Upper lobe of left lung (tissue), 6 donors: Measurements from ENCODE around the gene GKN1. TPM values are rescaled to one million over a fixed set of nuclear protein-coding genes. Genes with fewer than 3 reads are reported as not detected.
A peak's percentile ranks its signal among the peaks of the same experiment; 100 is the strongest.

Experiments used
- ATAC-seq, 2 donors: fragments of 200-7000 bp; cut with Tn5 transposase; one replicate each; pipeline ENCODE4 v1.9.1; 2022; ENCODE audit warnings: mild to moderate bottlenecking in 2 of 2, moderate library complexity in 2 of 2; ENCODE audit not compliant: low FRiP score in 2 of 2
- DNase-seq, 2 donors: peaks; one replicate each; pipeline ENCODE4 v3.0.0-alpha.2; 2019 to 2020
- H3K27ac ChIP-seq, 4 donors: fragments of 200-600 bp; sonication (generic); one replicate each; pipeline ENCODE4 v1.5.1; 2016 to 2019
- H3K27me3 ChIP-seq, 4 donors: fragments of 200-600 bp; sonication (generic); one replicate each; pipeline ENCODE4 v1.5.1; 2017 to 2019
- H3K36me3 ChIP-seq, 4 donors: fragments of 200-600 bp; sonication (generic); one replicate each; pipeline ENCODE4 v1.5.1; 2016 to 2019
- H3K4me1 ChIP-seq, 4 donors: fragments of 200-600 bp; sonication (generic); one replicate each; pipeline ENCODE4 v1.5.1; 2018 to 2019
- H3K4me3 ChIP-seq, 4 donors: fragments of 200-600 bp; sonication (generic); one replicate each; pipeline ENCODE4 v1.5.1; 2017 to 2019; ENCODE audit warnings: mild to moderate bottlenecking in 2 of 4, moderate library complexity in 1 of 4
- H3K9me3 ChIP-seq, 4 donors: fragments of 200-600 bp; sonication (generic); one replicate each; pipeline ENCODE4 v1.5.1; 2018 to 2019
- EP300 ChIP-seq, 4 donors: sonication (generic); formaldehyde crosslinking; IDR thresholded peaks; one replicate each; pipeline ENCODE4 v1.5.1; 2017; ENCODE audit warnings: antibody characterized with exemption in 4 of 4, control low read depth in 2 of 4
- POLR2A ChIP-seq, 4 donors: fragments of 450-650 bp; IDR thresholded peaks; one replicate each; pipeline ENCODE4 v1.5.1; 2016 to 2017; ENCODE audit warnings: antibody characterized with exemption in 4 of 4, mild to moderate bottlenecking in 2 of 4
- POLR2AphosphoS5 ChIP-seq, 2 donors: sonication (generic); formaldehyde crosslinking; IDR thresholded peaks; one replicate each; pipeline ENCODE4 v1.5.1; 2017; ENCODE audit warnings: antibody characterized with exemption in 2 of 2
- WGBS, 2 donors: methylation state at CpG; one replicate each; pipeline ENCODE4 v1.1.5; 2017 to 2018; 5-methylcytosine and 5-hydroxymethylcytosine counted together
- total RNA-seq, 6 donors: library from RNA; depleted of rRNA in 4 of 6; stranded (reverse); fragments of >200 nt in 4 of 6; gene quantifications; one replicate each; pipeline versions ENCODE4 v1.1.0 to v1.2.1, GENCODE V29; 2016 to 2021
- TF ChIP-seq, protein P1 (sequence below), 6 experiments: fragments of 450-650 bp in 4 of 6; fragments of 200-600 bp in 2 of 6; sonication (generic) in 2 of 6; IDR thresholded peaks; one replicate each; pipeline ENCODE4 v1.5.1; 2016 to 2019; ENCODE audit warnings: antibody characterized with exemption in 6 of 6
- donor health status: DM: no; HTN: no; CAD: no; lungs with moderate emphysema.
- donor health status: DM: no; HTN: yes; CAD: no; lungs with severe emphysema.

Gene GKN1
- total RNA-seq, 6 donors from 2014 or later = not detected

DNA sequence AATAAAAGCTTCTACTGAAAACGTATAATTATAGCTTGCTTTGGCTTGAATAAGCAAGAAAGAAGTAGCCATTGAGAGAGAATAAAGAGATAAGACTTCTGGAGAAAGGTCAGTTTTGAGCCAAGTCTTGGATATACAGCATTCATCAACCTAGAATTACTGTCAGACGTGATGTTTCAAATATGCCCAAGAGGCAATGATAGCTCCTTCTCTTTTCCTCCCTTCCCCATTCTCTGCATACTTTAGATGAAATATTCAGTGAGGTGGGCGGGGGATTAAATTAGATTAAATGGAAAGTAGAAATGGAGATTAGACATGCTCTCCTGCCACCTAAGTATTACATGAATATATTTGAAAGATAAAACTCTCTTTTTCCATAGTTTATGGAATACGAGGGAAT is 47.3 kb downstream of the GKN1 start:
- H3K4me1 ChIP-seq = peaks cover 0 to 11% (median 7%) of the 10 kb centered on the region in 4 donors
- H3K27ac ChIP-seq = no peak overlapping the region
- WGBS, 2 donors = 80 to 85% methylated on average over 4 of the region's 4 CpGs
- no peaks in the 10 kb centered on the region for H3K27me3 ChIP-seq
- ATAC-seq (no peak), DNase-seq (no peak)
- TF ChIP-seq, protein P1, sequence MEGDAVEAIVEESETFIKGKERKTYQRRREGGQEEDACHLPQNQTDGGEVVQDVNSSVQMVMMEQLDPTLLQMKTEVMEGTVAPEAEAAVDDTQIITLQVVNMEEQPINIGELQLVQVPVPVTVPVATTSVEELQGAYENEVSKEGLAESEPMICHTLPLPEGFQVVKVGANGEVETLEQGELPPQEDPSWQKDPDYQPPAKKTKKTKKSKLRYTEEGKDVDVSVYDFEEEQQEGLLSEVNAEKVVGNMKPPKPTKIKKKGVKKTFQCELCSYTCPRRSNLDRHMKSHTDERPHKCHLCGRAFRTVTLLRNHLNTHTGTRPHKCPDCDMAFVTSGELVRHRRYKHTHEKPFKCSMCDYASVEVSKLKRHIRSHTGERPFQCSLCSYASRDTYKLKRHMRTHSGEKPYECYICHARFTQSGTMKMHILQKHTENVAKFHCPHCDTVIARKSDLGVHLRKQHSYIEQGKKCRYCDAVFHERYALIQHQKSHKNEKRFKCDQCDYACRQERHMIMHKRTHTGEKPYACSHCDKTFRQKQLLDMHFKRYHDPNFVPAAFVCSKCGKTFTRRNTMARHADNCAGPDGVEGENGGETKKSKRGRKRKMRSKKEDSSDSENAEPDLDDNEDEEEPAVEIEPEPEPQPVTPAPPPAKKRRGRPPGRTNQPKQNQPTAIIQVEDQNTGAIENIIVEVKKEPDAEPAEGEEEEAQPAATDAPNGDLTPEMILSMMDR (IDR thresholded peaks at IDR 0.05) = no peak
- TF ChIP-seq POLR2A (IDR thresholded peaks at IDR 0.05) (no peak), EP300 (IDR thresholded peaks at IDR 0.05) (no peak), POLR2AphosphoS5 (IDR thresholded peaks at IDR 0.05) (no peak)
- H3K9me3 ChIP-seq = no peaks in the 10 kb centered on the region
- H3K36me3 ChIP-seq = no peaks in the 10 kb centered on the region
- H3K4me3 ChIP-seq = no peak overlapping the region

DNA sequence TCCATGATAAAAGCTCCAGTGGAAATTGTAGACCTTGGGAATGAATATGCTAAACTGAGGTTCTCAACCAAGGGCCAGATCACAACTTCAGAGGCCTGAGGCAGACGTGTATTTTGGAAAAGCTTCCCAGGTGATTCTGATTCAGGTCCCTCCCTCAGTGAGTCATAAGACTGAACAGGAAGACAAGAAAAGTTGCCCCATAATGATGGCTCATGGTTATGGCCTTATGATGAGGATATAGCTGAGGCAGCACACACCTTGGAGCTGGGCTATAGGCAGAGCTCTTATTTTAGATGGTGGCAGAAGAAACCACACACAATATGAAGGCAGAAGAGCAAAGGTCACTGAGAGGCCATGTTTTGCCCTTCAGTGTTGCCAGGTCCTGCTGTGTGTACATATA is 48.1 kb downstream of the GKN1 start:
- H3K36me3 ChIP-seq = no peaks in the 10 kb centered on the region
- TF ChIP-seq POLR2AphosphoS5 (IDR thresholded peaks at IDR 0.05) (no peak), EP300 (IDR thresholded peaks at IDR 0.05) (no peak), POLR2A (IDR thresholded peaks at IDR 0.05) (no peak)
- TF ChIP-seq, protein P1 (IDR thresholded peaks at IDR 0.05) = no peak
- no peak overlapping the region for H3K4me3 ChIP-seq
- no peaks in the 10 kb centered on the region for H3K9me3 ChIP-seq
- no peak for ATAC-seq
- 64 to 76% methylated on average over 1 of the region's 1 CpG for WGBS, 2 donors
- H3K4me1 ChIP-seq = peaks cover 0 to 11% (median 7%) of the 10 kb centered on the region in 4 donors
- no peak overlapping the region for H3K27ac ChIP-seq
- H3K27me3 ChIP-seq = no peaks in the 10 kb centered on the region
- DNase-seq = no peak

DNA sequence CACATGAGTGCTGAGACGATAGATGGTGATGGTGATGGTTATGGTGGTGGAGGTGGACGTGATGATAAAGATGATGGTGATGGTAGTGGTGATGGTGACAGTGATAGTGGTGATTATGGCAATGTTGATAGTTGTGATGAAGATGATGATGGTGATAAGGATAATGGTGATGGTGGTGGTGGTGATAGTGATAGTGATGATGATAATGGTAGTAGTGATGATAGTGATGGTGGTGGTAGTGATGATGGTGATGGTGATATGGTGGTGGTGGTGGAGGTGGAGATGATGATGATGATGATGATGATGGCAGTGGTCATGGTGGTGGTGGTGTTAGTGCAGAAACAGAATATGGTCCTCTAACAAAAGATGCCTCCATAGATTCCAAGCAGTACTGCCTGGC is 48.8 kb downstream of the GKN1 start:
- 88 to 93% methylated on average over 2 of the region's 2 CpGs for WGBS, 2 donors
- no peaks in the 10 kb centered on the region for H3K9me3 ChIP-seq
- DNase-seq (no peak), ATAC-seq (no peak)
- no peak overlapping the region for H3K27ac ChIP-seq
- no peaks in the 10 kb centered on the region for H3K36me3 ChIP-seq
- H3K27me3 ChIP-seq = no peaks in the 10 kb centered on the region
- no peak overlapping the region for H3K4me3 ChIP-seq
- H3K4me1 ChIP-seq = peaks cover 0 to 11% (median 7%) of the 10 kb centered on the region in 4 donors
- TF ChIP-seq EP300 (IDR thresholded peaks at IDR 0.05) = no peak
- no peak for TF ChIP-seq POLR2AphosphoS5 (IDR thresholded peaks at IDR 0.05)
- no peak for TF ChIP-seq POLR2A (IDR thresholded peaks at IDR 0.05)
- TF ChIP-seq, protein P1 (IDR thresholded peaks at IDR 0.05) = no peak

DNA sequence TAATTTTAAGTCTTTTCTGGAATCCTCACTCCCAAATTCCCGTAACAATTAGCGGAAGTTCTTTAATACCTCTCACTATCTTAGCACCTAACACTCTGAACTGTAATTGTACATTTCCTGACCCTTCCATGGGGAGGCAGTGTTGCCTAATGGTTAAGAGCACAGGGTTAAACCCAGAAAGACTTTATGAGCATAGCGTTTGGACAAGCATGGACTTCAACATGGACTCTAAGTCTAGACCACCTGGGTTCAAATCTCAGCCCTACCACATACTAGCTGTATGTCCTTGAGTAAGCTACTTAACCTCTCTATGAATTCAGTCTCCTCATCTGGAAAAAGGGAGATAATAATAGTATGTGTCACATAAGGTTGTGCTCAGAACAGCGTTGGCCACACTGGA is 51.6 kb downstream of the GKN1 start:
- Histone ChIP-seq H3K9me3 (no peaks in the 10 kb centered on the region), H3K36me3 (no peaks in the 10 kb centered on the region), H3K27me3 (no peaks in the 10 kb centered on the region), H3K27ac (peak overlapping the region in 1 of 4 donors; percentile 10), H3K4me1 (peaks cover 0 to 11% (median 7%) of the 10 kb centered on the region in 4 donors), H3K4me3 (no peak overlapping the region)
- TF ChIP-seq POLR2A (IDR thresholded peaks at IDR 0.05) = no peak
- TF ChIP-seq, protein P1 (IDR thresholded peaks at IDR 0.05) = peak; percentile 40 to 83 (median 76)
- ATAC-seq (peak; percentile 73 to 74), DNase-seq (peak in 1 of 2 donors; percentile 33)
- WGBS, 2 donors = 40% methylated on average over 4 of the region's 4 CpGs

DNA sequence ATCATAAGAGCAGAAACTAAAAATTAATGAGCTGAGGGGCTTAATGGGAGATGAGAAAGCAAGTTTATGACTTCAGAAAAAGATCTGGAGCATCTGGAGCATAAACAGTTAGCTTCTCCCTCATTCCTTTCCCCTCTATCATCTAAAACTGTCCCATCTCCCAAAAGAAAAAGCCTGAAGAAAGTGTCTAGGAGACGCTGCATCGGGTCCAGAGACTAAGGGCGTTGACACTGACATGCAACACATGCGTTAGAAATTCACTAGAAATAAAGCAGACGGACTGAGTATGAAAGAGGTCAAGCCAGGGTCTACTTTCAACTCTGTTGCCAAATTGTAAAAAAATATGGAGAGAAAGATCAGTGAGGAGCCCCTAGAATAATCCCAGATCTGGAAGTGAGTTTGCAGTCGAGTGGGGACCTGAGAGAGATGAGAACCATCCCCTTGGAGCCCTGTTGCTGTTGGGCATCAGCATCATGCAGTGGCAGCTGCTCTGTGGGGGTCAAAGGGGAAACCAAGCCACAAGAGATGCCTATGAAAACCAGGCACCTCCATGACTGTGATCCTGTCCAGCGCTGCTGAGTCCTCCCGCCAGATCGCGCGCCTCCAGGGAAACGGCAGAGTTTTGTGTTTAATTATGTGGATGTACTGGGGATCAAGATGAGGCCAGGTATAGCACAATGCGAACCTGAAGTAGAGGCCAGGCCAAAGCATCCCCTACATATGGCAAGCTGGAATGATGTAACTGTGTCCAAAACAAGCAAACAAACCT is 52.4 kb downstream of the GKN1 start:
- Histone ChIP-seq H3K9me3 (no peaks in the 10 kb centered on the region), H3K27ac (peak overlapping the region in 1 of 4 donors; percentile 10), H3K27me3 (no peaks in the 10 kb centered on the region), H3K36me3 (no peaks in the 10 kb centered on the region), H3K4me3 (no peak overlapping the region), H3K4me1 (peaks cover 0 to 11% (median 7%) of the 10 kb centered on the region in 4 donors)
- TF ChIP-seq POLR2A (IDR thresholded peaks at IDR 0.05) = no peak
- peak in 1 of 2 donors; percentile 33 for TF ChIP-seq POLR2AphosphoS5 (IDR thresholded peaks at IDR 0.05)
- TF ChIP-seq EP300 (IDR thresholded peaks at IDR 0.05) = no peak
- TF ChIP-seq, protein P1 (IDR thresholded peaks at IDR 0.05) = no peak
- WGBS, 2 donors = 87 to 91% methylated on average over 13 of the region's 13 CpGs
- ATAC-seq = peak in 1 of 2 donors; percentile 29
- peak in 1 of 2 donors; percentile 10 for DNase-seq
